Panc1 (cell line): ENCODE results near the gene ALG12. TPM values are rescaled to one million over a fixed set of nuclear protein-coding genes. Genes with fewer than 3 reads are reported as not detected.

ENCODE experiments used
- ATAC-seq: fragments of 200-7000 bp; cut with Tn5 transposase; 2 replicates; pipeline ENCODE4 v1.9.1; 2020; ENCODE audit warnings: mild to moderate bottlenecking, moderate library complexity
- BruUV-seq: library from RNA; stranded (reverse); fragments of 400-500 nt; replicated peaks from 2 replicates; lab custom pipeline; 2021; lab: Mats Ljungman, UMichigan
- CTCF ChIA-PET: fragments of 300-600 bp; sonication (Branson Sonifier 250); formaldehyde crosslinking; loops from one replicate; lab custom pipeline; 2022; ENCODE audit warnings: antibody characterized with exemption; lab: Charles Lee
- POLR2A ChIA-PET: fragments of 300-600 bp; sonication (Branson Sonifier 250); formaldehyde crosslinking; loops from one replicate; lab custom pipeline; 2022; ENCODE audit warnings: antibody characterized with exemption; lab: Charles Lee
- DNase-seq: peaks from one replicate; pipeline ENCODE4 v3.0.0-alpha.2; 2010; ENCODE audit warnings: low read depth, low spot score
- H3K27ac ChIP-seq: 2 replicates; pipeline ENCODE4 v1.5.1; 2011; ENCODE audit warnings: mild to moderate bottlenecking, low read length, inconsistent platforms
- H3K27me3 ChIP-seq: fragments of 200-500 bp; sonication (Bioruptor generic); 2 replicates; pipeline ENCODE4 v1.6.0; 2014; ENCODE audit warnings: low read length, inconsistent platforms; ENCODE audit not compliant: control insufficient read depth, insufficient read depth
- H3K36me3 ChIP-seq: fragments of 200-500 bp; sonication (Bioruptor generic); 2 replicates; pipeline ENCODE4 v1.5.1; 2014; ENCODE audit warnings: inconsistent platforms, mild to moderate bottlenecking, low read length, moderate library complexity; ENCODE audit not compliant: control insufficient read depth, insufficient read depth
- H3K4me1 ChIP-seq: 2 replicates; pipeline ENCODE4 v1.5.1; 2011; ENCODE audit warnings: inconsistent platforms, mild to moderate bottlenecking, low read length, moderate library complexity; ENCODE audit not compliant: control insufficient read depth, insufficient read depth
- H3K4me3 ChIP-seq, 2 experiments: 2 replicates each; pipeline ENCODE4 v1.5.1; 2011 to 2012; ENCODE audit warnings: low read depth in 2 of 2, low read length in 2 of 2, mild to moderate bottlenecking in 2 of 2, inconsistent platforms in 1 of 2, moderate library complexity in 1 of 2
- H3K9me3 ChIP-seq: fragments of 200-500 bp; sonication (Bioruptor generic); 2 replicates; pipeline ENCODE4 v1.5.1; 2014; ENCODE audit warnings: low read depth, mild to moderate bottlenecking, inconsistent platforms, low read length, moderate library complexity; ENCODE audit not compliant: control insufficient read depth, insufficient read depth
- CTCF ChIP-seq: fragments of 450-650 bp; IDR thresholded peaks from 2 replicates; pipeline ENCODE4 v1.5.1; 2017; ENCODE audit warnings: mild to moderate bottlenecking
- POLR2AphosphoS5 ChIP-seq: IDR thresholded peaks from 2 replicates; pipeline ENCODE4 v1.6.1; 2012; ENCODE audit warnings: mild to moderate bottlenecking, low read depth, low read length, moderate library complexity
- REST ChIP-seq, 2 experiments: IDR thresholded peaks; 2 replicates each; pipeline ENCODE4 v1.6.1; 2011 to 2012; ENCODE audit warnings: low read depth in 2 of 2, control low read depth in 1 of 2, low read length in 1 of 2, mild to moderate bottlenecking in 1 of 2, moderate library complexity in 1 of 2; ENCODE audit not compliant: insufficient read depth in 1 of 2
- SIN3A ChIP-seq: IDR thresholded peaks from 2 replicates; pipeline ENCODE4 v1.6.1; 2012; ENCODE audit warnings: low read depth, mild to moderate bottlenecking, low read length, moderate library complexity, borderline replicate concordance; ENCODE audit not compliant: insufficient read depth
- TCF7L2 ChIP-seq: IDR thresholded peaks from 2 replicates; pipeline ENCODE4 v1.6.1; 2011; ENCODE audit warnings: mild to moderate bottlenecking, low read depth, low read length, inconsistent platforms
- in situ Hi-C: cut with HindIII; loops from 2 replicates; pipeline ENCODE4 v1.10.0; 2016; ENCODE audit warnings: low sequenced_read_pairs, low pct_unique_long_range_greater_than_20kb
- intact Hi-C: fragments of 100-400 bp; cut with micrococcal nuclease; formaldehyde crosslinking; loops from one replicate; pipeline ENCODE4 v1.10.0; 2022; ENCODE audit not compliant: unreplicated experiment
- total RNA-seq: library from RNA; stranded (reverse); gene quantifications from one replicate; pipeline ENCODE4 v1.2.1, GENCODE V29; 2021; ENCODE audit not compliant: unreplicated experiment

ALG12 gene
- total RNA-seq, 1 experiment from 2014 or later = 23.4 TPM

GRCh38 chr22:49869845-49870712, 48.2 kb downstream of the ALG12 start (continued):
- no peak for TF ChIP-seq SIN3A

- intact Hi-C loops = no loop called here
- Histone ChIP-seq H3K27me3 (no peaks in the 10 kb centered on the region), H3K36me3 (no peaks in the 10 kb centered on the region), H3K27ac (no peak overlapping the region), H3K4me1 (no peaks in the 10 kb centered on the region), H3K9me3 (peaks cover 13% of the 10 kb centered on the region; the same call in 1 of the 2 replicates), H3K4me3 (no peak overlapping the region)
- POLR2A ChIA-PET = no interaction called here
- BruUV-seq = no TSS peak
- CTCF ChIA-PET = no interaction called here
- TF ChIP-seq SIN3A (no peak), CTCF (no peak), REST (IDR thresholded peaks at IDR 0.05; ENCODE audit: insufficient read depth in 1 of 2, low read depth in 2 of 2, low read length in 1 of 2) (no peak), POLR2AphosphoS5 (no peak), TCF7L2 (no peak)
- in situ Hi-C loops = no loop called here
- ATAC-seq (no peak), DNase-seq (no peak)
These were observed 49.0 kb downstream of the ALG12 start for GRCh38 chr22:49869086-49869830.
